ENCODE results near the gene OSBP.
"Not testable (repeated sequence)": the region's sequence is repeated elsewhere in the genome, so short reads cannot be mapped to it uniquely, and the experiment has no call there.

Gene OSBP

GRCh38 chr11:59551659-59552521 lies 63.7 kb downstream of the OSBP start:
- peak; percentile 53 for DNase-seq (ENCODE audit: low spot score)

- DNase-seq (ENCODE audit: low spot score) = peak; percentile 77
Observed at GRCh38 chr11:59550842-59551658, 64.5 kb downstream of the OSBP start.

GRCh38 chr11:59550368-59550841 lies 65.2 kb downstream of the OSBP start:
- peak; percentile 75 for DNase-seq (ENCODE audit: low spot score)

- DNase-seq (ENCODE audit: low spot score) = no peak
Observed at GRCh38 chr11:59548309-59548656, 67.3 kb downstream of the OSBP start.

GRCh38 chr11:59547605-59548308 lies 67.8 kb downstream of the OSBP start:
- not testable (repeated sequence) for DNase-seq (ENCODE audit: low spot score)

GRCh38 chr11:59545179-59546020 lies 70.2 kb downstream of the OSBP start:
- no peak for DNase-seq (ENCODE audit: low spot score)

- no peak for DNase-seq (ENCODE audit: low spot score)
Observed at GRCh38 chr11:59544869-59545178, 70.8 kb downstream of the OSBP start.

GRCh38 chr11:59543713-59544112 lies 71.9 kb downstream of the OSBP start:
- DNase-seq (ENCODE audit: low spot score) = not testable (repeated sequence)

- DNase-seq (ENCODE audit: low spot score) = no peak
Observed at GRCh38 chr11:59542142-59542810, 73.3 kb downstream of the OSBP start.

- DNase-seq (ENCODE audit: low spot score) = no peak
Observed at GRCh38 chr11:59534676-59535075, 80.9 kb downstream of the OSBP start.

GRCh38 chr11:59532620-59533019 lies 83.0 kb downstream of the OSBP start:
- DNase-seq (ENCODE audit: low spot score) = no peak

GRCh38 chr11:59528711-59529110 lies 86.9 kb downstream of the OSBP start:
- no peak for DNase-seq (ENCODE audit: low spot score)

Data from globus pallidus (tissue), 1 donor.